Non-pigmented ciliary epithelial cell (primary cell): ENCODE results near the gene MYCN.

Experiments
- DNase-seq: peaks from one replicate; pipeline ENCODE4 v3.0.0-alpha.2; 2010; ENCODE audit warnings: low read depth

Gene MYCN

GRCh38 chr2:15976354-15976753 lies 36.0 kb downstream of the MYCN start:
- no peak for DNase-seq

GRCh38 chr2:15979051-15979758 lies 38.9 kb downstream of the MYCN start:
- DNase-seq: no peak

GRCh38 chr2:15979759-15980604 lies 39.6 kb downstream of the MYCN start:
- no peak for DNase-seq

- DNase-seq: no peak
These were observed 40.3 kb downstream of the MYCN start for GRCh38 chr2:15980605-15981098.

- no peak for DNase-seq
These were observed 41.3 kb downstream of the MYCN start for GRCh38 chr2:15981646-15982045.

- DNase-seq: no peak
These were observed 42.1 kb downstream of the MYCN start for GRCh38 chr2:15982285-15983044.

GRCh38 chr2:15983496-15983895 lies 43.1 kb downstream of the MYCN start:
- no peak for DNase-seq

- no peak for DNase-seq
These were observed 44.3 kb downstream of the MYCN start for GRCh38 chr2:15984368-15985255.

GRCh38 chr2:15985531-15985930 lies 45.2 kb downstream of the MYCN start:
- DNase-seq: no peak

GRCh38 chr2:15986068-15986560 lies 45.8 kb downstream of the MYCN start:
- no peak for DNase-seq

GRCh38 chr2:15986644-15987043 lies 46.3 kb downstream of the MYCN start:
- no peak for DNase-seq

- no peak for DNase-seq
These were observed 48.4 kb downstream of the MYCN start for GRCh38 chr2:15988733-15989132.

- no peak for DNase-seq
These were observed 49.2 kb downstream of the MYCN start for GRCh38 chr2:15989559-15989958.

- no peak for DNase-seq
These were observed 50.1 kb downstream of the MYCN start for GRCh38 chr2:15990151-15991101.

GRCh38 chr2:15991231-15991630 lies 50.9 kb downstream of the MYCN start:
- no peak for DNase-seq

- DNase-seq: no peak
These were observed 52.3 kb downstream of the MYCN start for GRCh38 chr2:15992457-15993231.

- DNase-seq: no peak
These were observed 52.9 kb downstream of the MYCN start for GRCh38 chr2:15993232-15993610.

GRCh38 chr2:15993666-15994065 lies 53.3 kb downstream of the MYCN start:
- DNase-seq: no peak

- DNase-seq: no peak
These were observed 55.3 kb downstream of the MYCN start for GRCh38 chr2:15995603-15996002.
